ENCODE data around the gene RRAS. TPM values are rescaled to one million over a fixed set of nuclear protein-coding genes. Genes with fewer than 3 reads are reported as not detected.

The RRAS gene
- total RNA-seq, 1 donor from 2014 or later, result 4.7 TPM

DNA sequence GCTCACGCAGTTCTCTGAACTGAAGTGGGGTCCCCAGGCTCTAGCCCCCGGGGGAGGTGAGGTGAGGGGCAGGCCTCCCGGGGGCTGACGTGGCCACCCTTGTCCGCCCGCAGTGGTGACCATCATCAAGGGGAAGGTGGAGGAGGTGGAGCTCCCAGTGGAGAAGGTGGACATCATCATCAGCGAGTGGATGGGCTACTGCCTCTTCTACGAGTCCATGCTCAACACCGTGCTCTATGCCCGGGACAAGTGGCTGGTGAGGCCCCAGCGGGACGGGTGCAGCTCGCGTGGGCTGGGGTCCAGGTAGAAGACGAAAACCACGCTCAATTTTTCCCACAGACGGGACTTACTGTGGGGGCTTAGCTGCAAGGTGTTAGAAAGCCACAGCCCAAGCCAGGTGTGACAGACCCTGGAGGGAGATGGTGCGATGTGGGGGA is 43.9 kb upstream of the RRAS start:
- no peak for DNase-seq
- Mint-ChIP-seq H3K4me1 (ENCODE audit: low read depth, unreplicated experiment) (peaks cover 18% of the 10 kb centered on the region), H3K36me3 (ENCODE audit: unreplicated experiment) (no peaks in the 10 kb centered on the region), H3K27ac (ENCODE audit: unreplicated experiment) (no peak overlapping the region), H3K9me3 (ENCODE audit: unreplicated experiment) (peaks cover 5% of the 10 kb centered on the region), H3K27me3 (ENCODE audit: unreplicated experiment) (peaks cover 9% of the 10 kb centered on the region), H3K4me3 (ENCODE audit: unreplicated experiment) (no peak overlapping the region)
- TF ChIP-seq, protein P1, sequence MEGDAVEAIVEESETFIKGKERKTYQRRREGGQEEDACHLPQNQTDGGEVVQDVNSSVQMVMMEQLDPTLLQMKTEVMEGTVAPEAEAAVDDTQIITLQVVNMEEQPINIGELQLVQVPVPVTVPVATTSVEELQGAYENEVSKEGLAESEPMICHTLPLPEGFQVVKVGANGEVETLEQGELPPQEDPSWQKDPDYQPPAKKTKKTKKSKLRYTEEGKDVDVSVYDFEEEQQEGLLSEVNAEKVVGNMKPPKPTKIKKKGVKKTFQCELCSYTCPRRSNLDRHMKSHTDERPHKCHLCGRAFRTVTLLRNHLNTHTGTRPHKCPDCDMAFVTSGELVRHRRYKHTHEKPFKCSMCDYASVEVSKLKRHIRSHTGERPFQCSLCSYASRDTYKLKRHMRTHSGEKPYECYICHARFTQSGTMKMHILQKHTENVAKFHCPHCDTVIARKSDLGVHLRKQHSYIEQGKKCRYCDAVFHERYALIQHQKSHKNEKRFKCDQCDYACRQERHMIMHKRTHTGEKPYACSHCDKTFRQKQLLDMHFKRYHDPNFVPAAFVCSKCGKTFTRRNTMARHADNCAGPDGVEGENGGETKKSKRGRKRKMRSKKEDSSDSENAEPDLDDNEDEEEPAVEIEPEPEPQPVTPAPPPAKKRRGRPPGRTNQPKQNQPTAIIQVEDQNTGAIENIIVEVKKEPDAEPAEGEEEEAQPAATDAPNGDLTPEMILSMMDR (IDR thresholded peaks at IDR 0.05; ENCODE audit: partially characterized antibody, unreplicated experiment), result no peak

DNA sequence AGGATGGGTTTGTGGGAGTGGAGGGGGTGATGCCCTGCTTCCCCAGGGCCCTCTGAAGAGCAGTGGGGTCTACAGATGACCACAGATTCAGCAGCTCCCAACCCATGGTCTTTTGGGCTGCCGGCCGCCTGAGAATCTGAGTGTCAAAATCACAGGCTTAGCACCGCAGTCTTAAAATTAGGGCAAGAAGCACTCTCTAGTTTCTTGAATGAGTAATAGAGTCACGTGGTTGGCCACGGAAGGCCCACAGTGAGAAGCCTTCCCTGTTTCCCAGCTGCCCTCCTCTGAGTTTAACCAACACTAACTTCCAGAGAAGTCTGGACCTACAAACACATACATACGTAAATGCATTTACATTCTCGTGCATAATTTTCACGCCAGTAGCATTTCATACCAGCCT is 42.3 kb upstream of the RRAS start:
- peaks cover 3% of the 10 kb centered on the region for H3K9me3 Mint-ChIP-seq (ENCODE audit: unreplicated experiment)
- no peak overlapping the region for H3K27ac Mint-ChIP-seq (ENCODE audit: unreplicated experiment)
- peaks cover 8% of the 10 kb centered on the region for H3K27me3 Mint-ChIP-seq (ENCODE audit: unreplicated experiment)
- no peak overlapping the region for H3K4me3 Mint-ChIP-seq (ENCODE audit: unreplicated experiment)
- peaks cover 12% of the 10 kb centered on the region for H3K4me1 Mint-ChIP-seq (ENCODE audit: low read depth, unreplicated experiment)
- no peak for DNase-seq
- TF ChIP-seq, protein P1 (IDR thresholded peaks at IDR 0.05; ENCODE audit: partially characterized antibody, unreplicated experiment), result no peak
- H3K36me3 Mint-ChIP-seq (ENCODE audit: unreplicated experiment), result no peaks in the 10 kb centered on the region

GRCh38 chr19:49681830-49682229 is 41.9 kb upstream of the RRAS start:
- TF ChIP-seq, protein P1 (IDR thresholded peaks at IDR 0.05; ENCODE audit: partially characterized antibody, unreplicated experiment), result no peak

DNA sequence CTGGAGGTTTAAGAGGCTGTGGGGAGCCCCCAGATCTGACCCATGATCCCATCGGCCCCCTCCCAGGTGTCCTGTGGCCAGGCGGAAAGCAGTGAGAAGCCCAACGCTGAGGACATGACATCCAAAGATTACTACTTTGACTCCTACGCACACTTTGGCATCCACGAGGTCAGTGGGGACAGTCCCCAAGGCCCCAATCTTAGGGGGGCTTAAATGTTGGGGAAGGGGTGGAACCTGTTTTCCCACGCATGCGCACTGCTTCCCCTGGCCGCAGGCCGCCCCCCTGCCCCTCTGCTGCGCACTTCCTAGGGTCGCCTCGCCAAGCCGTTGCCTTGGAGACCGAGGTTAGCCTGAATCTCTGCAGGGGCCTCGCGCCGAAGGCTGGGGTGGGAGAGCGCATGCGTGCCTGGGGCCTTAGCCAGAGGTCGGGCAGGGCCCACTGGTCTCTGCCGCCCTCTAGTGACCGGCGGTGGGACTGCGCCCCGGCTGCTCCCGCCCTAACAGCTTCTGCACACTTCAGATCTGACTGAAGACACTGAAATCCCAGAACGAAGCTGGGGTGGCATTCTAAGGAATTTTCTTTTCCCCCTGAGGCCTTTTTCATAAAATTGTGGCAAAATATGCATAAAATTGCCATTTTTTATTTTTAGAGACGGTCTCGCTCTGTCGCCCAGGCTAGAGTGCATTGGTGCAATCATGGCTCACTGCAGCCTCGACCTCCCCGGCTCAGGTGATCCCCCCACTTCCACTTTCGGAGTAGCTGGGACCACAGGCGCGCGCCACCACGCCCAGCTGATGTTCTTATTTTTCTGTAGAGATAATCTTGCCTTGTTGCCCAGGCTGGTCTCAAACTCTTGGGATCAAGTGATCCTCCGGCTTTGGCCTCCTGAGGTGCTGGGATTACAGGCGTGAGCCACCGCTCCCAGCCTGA is 40.7 kb upstream of the RRAS start:
- H3K9me3 Mint-ChIP-seq (ENCODE audit: unreplicated experiment), result peaks cover 6% of the 10 kb centered on the region
- peaks cover 12% of the 10 kb centered on the region for H3K4me1 Mint-ChIP-seq (ENCODE audit: low read depth, unreplicated experiment)
- H3K27ac Mint-ChIP-seq (ENCODE audit: unreplicated experiment), result peak overlapping the region; percentile 76
- peak; percentile 100 for DNase-seq
- peaks cover 7% of the 10 kb centered on the region for H3K27me3 Mint-ChIP-seq (ENCODE audit: unreplicated experiment)
- H3K4me3 Mint-ChIP-seq (ENCODE audit: unreplicated experiment), result peak overlapping the region; percentile 63
- H3K36me3 Mint-ChIP-seq (ENCODE audit: unreplicated experiment), result no peaks in the 10 kb centered on the region
- TF ChIP-seq, protein P1 (IDR thresholded peaks at IDR 0.05; ENCODE audit: partially characterized antibody, unreplicated experiment), result peak; percentile 99

More at GRCh38 chr19:49681830-49682229, 41.9 kb upstream of the RRAS start:
- peaks cover 12% of the 10 kb centered on the region for H3K4me1 Mint-ChIP-seq (ENCODE audit: low read depth, unreplicated experiment)
- peaks cover 2% of the 10 kb centered on the region for H3K9me3 Mint-ChIP-seq (ENCODE audit: unreplicated experiment)
- H3K4me3 Mint-ChIP-seq (ENCODE audit: unreplicated experiment), result no peak overlapping the region
- H3K36me3 Mint-ChIP-seq (ENCODE audit: unreplicated experiment), result no peaks in the 10 kb centered on the region
- no peak for DNase-seq
- no peak overlapping the region for H3K27ac Mint-ChIP-seq (ENCODE audit: unreplicated experiment)
- H3K27me3 Mint-ChIP-seq (ENCODE audit: unreplicated experiment), result peaks cover 8% of the 10 kb centered on the region

All from glutamatergic neuron (in vitro differentiated cells).